HEK293 (cell line): Measurements from ENCODE around the gene GPR17.

Experiments used
- CTCF ChIA-PET: fragments of 350-600 bp; formaldehyde crosslinking; extraction: SDS; loops from one replicate; lab custom pipeline; 2021; ENCODE audit warnings: antibody characterized with exemption; lab: Yijun Ruan, JAX
- POLR2A ChIA-PET: fragments of 300-600 bp; formaldehyde crosslinking; extraction: SDS; loops from one replicate; lab custom pipeline; 2020; ENCODE audit warnings: antibody characterized with exemption, inconsistent platforms; lab: Yijun Ruan, JAX
- H3K27ac ChIP-seq: fragments of 200-500 bp; sonication (Bioruptor generic); 2 replicates; pipeline ENCODE4 v1.5.1; 2014; ENCODE audit warnings: low read depth, low read length, control low read depth, inconsistent platforms; ENCODE audit errors: extremely low read depth
- H3K36me3 ChIP-seq, 2 experiments: fragments of 200-500 bp in 1 of 2; sonication (Bioruptor generic) in 1 of 2; 1 replicate in 1 of 2; 2 replicates in 1 of 2; pipeline ENCODE4 v1.5.1; 2014 to 2017; ENCODE audit warnings: inconsistent platforms in 2 of 2, low read length in 2 of 2; ENCODE audit not compliant: control insufficient read depth in 2 of 2, insufficient read depth in 1 of 2
- H3K4me1 ChIP-seq: fragments of 200-500 bp; sonication (Bioruptor generic); 2 replicates; pipeline ENCODE4 v1.5.1; 2014; ENCODE audit warnings: mild to moderate bottlenecking, low read length, inconsistent platforms; ENCODE audit not compliant: control insufficient read depth, insufficient read depth
- H3K4me3 ChIP-seq: 2 replicates; pipeline ENCODE4 v1.5.1; 2011; ENCODE audit warnings: low read depth, mild to moderate bottlenecking, control low read depth, low read length, moderate library complexity
- H3K9me3 ChIP-seq: fragments of 200-500 bp; sonication (Bioruptor generic); 2 replicates; pipeline ENCODE4 v1.5.1; 2014; ENCODE audit warnings: low read depth, low read length, inconsistent platforms; ENCODE audit not compliant: control insufficient read depth, insufficient read depth
- FEZF1 ChIP-seq: fragments of 450-650 bp; formaldehyde crosslinking; IDR thresholded peaks from 2 replicates; pipeline ENCODE4 v1.5.1; 2016; ENCODE audit warnings: missing biosample characterization, missing genetic modification characterization
- GLI2 ChIP-seq: fragments of 450-650 bp; formaldehyde crosslinking; IDR thresholded peaks from 2 replicates; pipeline ENCODE4; 2017; ENCODE audit warnings: missing biosample characterization, missing genetic modification characterization, low read depth, borderline replicate concordance
- GLIS1 ChIP-seq: fragments of 450-650 bp; formaldehyde crosslinking; IDR thresholded peaks from 2 replicates; pipeline ENCODE4 v1.5.1; 2016; ENCODE audit warnings: missing biosample characterization, missing genetic modification characterization
- HIC1 ChIP-seq: fragments of 450-650 bp; formaldehyde crosslinking; IDR thresholded peaks from 2 replicates; pipeline ENCODE4 v1.5.1; 2016; ENCODE audit warnings: missing biosample characterization, missing genetic modification characterization
- HOXA7 ChIP-seq: sonication (generic); formaldehyde crosslinking; IDR thresholded peaks from 2 replicates; pipeline ENCODE4 v1.8.1; 2022; ENCODE audit warnings: missing genetic modification reagents, borderline replicate concordance
- INSM2 ChIP-seq: fragments of 450-650 bp; formaldehyde crosslinking; IDR thresholded peaks from 2 replicates; pipeline ENCODE4 v1.5.1; 2016; ENCODE audit warnings: missing biosample characterization, missing genetic modification characterization
- KLF7 ChIP-seq: fragments of 450-650 bp; formaldehyde crosslinking; IDR thresholded peaks from 2 replicates; pipeline ENCODE4 v1.5.1; 2016; ENCODE audit warnings: missing biosample characterization, missing genetic modification characterization, borderline replicate concordance
- PRDM1 ChIP-seq: fragments of 450-650 bp; formaldehyde crosslinking; IDR thresholded peaks from 2 replicates; pipeline ENCODE4; 2016; ENCODE audit warnings: missing biosample characterization, missing genetic modification characterization
- RBAK ChIP-seq: fragments of 450-650 bp; formaldehyde crosslinking; IDR thresholded peaks from 2 replicates; pipeline ENCODE4 v1.5.1; 2016; ENCODE audit warnings: missing biosample characterization, missing genetic modification characterization
- SALL2 ChIP-seq: fragments of 450-650 bp; formaldehyde crosslinking; IDR thresholded peaks from 2 replicates; pipeline ENCODE4 v1.5.0; 2017; ENCODE audit warnings: missing biosample characterization, mild to moderate bottlenecking, missing genetic modification characterization, borderline replicate concordance
- SCRT2 ChIP-seq: fragments of 450-650 bp; formaldehyde crosslinking; IDR thresholded peaks from 2 replicates; pipeline ENCODE4 v1.5.1; 2016; ENCODE audit warnings: missing biosample characterization, missing genetic modification characterization
- SP7 ChIP-seq: fragments of 450-650 bp; formaldehyde crosslinking; IDR thresholded peaks from 2 replicates; pipeline ENCODE4 v1.5.1; 2016; ENCODE audit warnings: missing biosample characterization, missing genetic modification characterization
- TSHZ1 ChIP-seq: fragments of 450-650 bp; formaldehyde crosslinking; IDR thresholded peaks from 2 replicates; pipeline ENCODE4 v1.5.1; 2016; ENCODE audit warnings: missing biosample characterization, missing genetic modification characterization, borderline replicate concordance
- YY1 ChIP-seq: fragments of 450-650 bp; formaldehyde crosslinking; IDR thresholded peaks from 2 replicates; pipeline ENCODE4 v1.5.1; 2018; ENCODE audit warnings: missing biosample characterization, missing genetic modification characterization
- ZBTB1 ChIP-seq: fragments of 450-650 bp; formaldehyde crosslinking; IDR thresholded peaks from 2 replicates; pipeline ENCODE4 v1.5.1; 2016; ENCODE audit warnings: missing biosample characterization, missing genetic modification characterization
- ZIC2 ChIP-seq: fragments of 450-650 bp; formaldehyde crosslinking; IDR thresholded peaks from 2 replicates; pipeline ENCODE4 v1.5.1; 2016; ENCODE audit warnings: missing biosample characterization, missing genetic modification characterization
- ZNF211 ChIP-seq: fragments of 450-650 bp; formaldehyde crosslinking; IDR thresholded peaks from 2 replicates; pipeline ENCODE4 v1.5.1; 2016; ENCODE audit warnings: low read depth, missing biosample characterization, missing genetic modification characterization
- ZNF23 ChIP-seq: fragments of 450-650 bp; formaldehyde crosslinking; IDR thresholded peaks from 2 replicates; pipeline ENCODE4 v1.5.1; 2016; ENCODE audit warnings: missing biosample characterization, missing genetic modification characterization, borderline replicate concordance
- ZNF24 ChIP-seq: fragments of 450-650 bp; formaldehyde crosslinking; IDR thresholded peaks from 2 replicates; pipeline ENCODE4 v1.5.1; 2016; ENCODE audit warnings: missing biosample characterization, missing genetic modification characterization
- ZNF266 ChIP-seq: fragments of 450-650 bp; formaldehyde crosslinking; IDR thresholded peaks from 2 replicates; pipeline ENCODE4 v1.5.1; 2016; ENCODE audit warnings: missing biosample characterization, missing genetic modification characterization, low read depth
- ZNF341 ChIP-seq: fragments of 450-650 bp; formaldehyde crosslinking; IDR thresholded peaks from 2 replicates; pipeline ENCODE4; 2016; ENCODE audit warnings: low read depth, missing biosample characterization, missing genetic modification characterization
- ZNF37A ChIP-seq: fragments of 450-650 bp; IDR thresholded peaks from 2 replicates; pipeline ENCODE4 v1.5.1; 2018; ENCODE audit warnings: missing biosample characterization, missing genetic modification characterization
- ZNF449 ChIP-seq: fragments of 450-650 bp; formaldehyde crosslinking; IDR thresholded peaks from 2 replicates; pipeline ENCODE4 v1.5.1; 2017; ENCODE audit warnings: missing biosample characterization, mild to moderate bottlenecking, missing genetic modification characterization, moderate library complexity
- ZNF514 ChIP-seq: fragments of 450-650 bp; formaldehyde crosslinking; IDR thresholded peaks from 2 replicates; pipeline ENCODE4 v1.5.1; 2016; ENCODE audit warnings: missing biosample characterization, missing genetic modification characterization
- ZNF645 ChIP-seq: fragments of 450-650 bp; formaldehyde crosslinking; IDR thresholded peaks from 2 replicates; pipeline ENCODE4; 2016; ENCODE audit warnings: missing biosample characterization, missing genetic modification characterization
- ZNF791 ChIP-seq: fragments of 450-650 bp; formaldehyde crosslinking; IDR thresholded peaks from 2 replicates; pipeline ENCODE4 v1.5.1; 2016; ENCODE audit warnings: missing biosample characterization, missing genetic modification characterization

GPR17 gene

GRCh38 chr2:127681976-127682857, 36.3 kb downstream of the GPR17 start (continued):
- TF ChIP-seq HIC1 (tag by site-specific recombination) = no peak
- TF ChIP-seq GLI2 (tag by site-specific recombination) = 0 out of 2 replicates have a peak, but pooled peaks have one; percentile 7
- peak; percentile 93 for TF ChIP-seq PRDM1 (tag by site-specific recombination)
- TF ChIP-seq ZNF645 (tag by site-specific recombination) = no peak
- no peak for TF ChIP-seq RBAK
- peak; percentile 74 for TF ChIP-seq ZIC2 (tag by site-specific recombination)
- no peak for TF ChIP-seq KLF7 (tag by site-specific recombination)
- TF ChIP-seq GLIS1 (tag by site-specific recombination) = peak; percentile 56; the same call in 1 of the 2 replicates
- no peak for TF ChIP-seq ZNF23 (tag by site-specific recombination)
- TF ChIP-seq TSHZ1 (tag by site-specific recombination) = no peak
- peak; percentile 51; the same call in 1 of the 2 replicates for TF ChIP-seq ZNF449 (tag by site-specific recombination)
- peak; percentile 62 for TF ChIP-seq FEZF1 (tag by site-specific recombination)

- H3K4me1 ChIP-seq = no peaks in the 10 kb centered on the region
- ChIA-PET CTCF (interaction anchor here (0.7 to 1.6 kb wide), 2 partner anchors 33 to 620 kb away, joined by 3 to 5 read pairs; no protein-coding TSS in a partner anchor), POLR2A (interaction anchor here (0.6 to 0.8 kb wide), 3 partner anchors 17 to 95 kb away, joined by 3 read pairs; no protein-coding TSS in a partner anchor)
- H3K36me3 ChIP-seq = no peaks in the 10 kb centered on the region
- H3K4me3 ChIP-seq = no peak overlapping the region
- TF ChIP-seq INSM2 (tag by site-specific recombination) (no peak), SALL2 (tag by site-specific recombination) (no peak), ZNF514 (no peak), HOXA7 (CRISPR knock-in tag) (no peak), ZNF266 (no peak), ZNF791 (no peak), ZNF24 (tag by site-specific recombination) (no peak), YY1 (tag by site-specific recombination) (no peak), ZNF37A (tag by site-specific recombination) (no peak), SCRT2 (tag by site-specific recombination) (no peak), SP7 (tag by site-specific recombination) (no peak), ZBTB1 (tag by site-specific recombination) (no peak), ZNF341 (tag by site-specific recombination) (no peak), ZNF211 (tag by site-specific recombination) (no peak)
- H3K27ac ChIP-seq = no peak overlapping the region
- no peaks in the 10 kb centered on the region for H3K9me3 ChIP-seq
Measured at GRCh38 chr2:127683056-127683455, 37.1 kb downstream of the GPR17 start.
